Occipital lobe (tissue), 2 donors: ENCODE data around the gene RERE. TPM values are rescaled to one million over a fixed set of nuclear protein-coding genes. Genes with fewer than 3 reads are reported as not detected.

ENCODE experiments used
- DNase-seq: peaks from one replicate; lab custom pipeline; 2025; lab: John Stamatoyannopoulos, UW
- total RNA-seq: library from RNA; depleted of rRNA; stranded (reverse); fragments of >200 nt; gene quantifications from one replicate; pipeline ENCODE4 v1.2.3, GENCODE V29; 2014

RERE gene
- 1,292 TPM for total RNA-seq

GRCh38 chr1:8817412-8818324, at the start of gene RERE:
Gene RERE (minus strand): TSS chr1:8817640.
- DNase-seq = peak; percentile 88

- no peak for DNase-seq
Measured at GRCh38 chr1:8866792-8867415, 49.5 kb upstream of the RERE start.

GRCh38 chr1:8866173-8866791, 48.8 kb upstream of the RERE start:
- no peak for DNase-seq

- no peak for DNase-seq
Measured at GRCh38 chr1:8864713-8865344, 47.4 kb upstream of the RERE start.

GRCh38 chr1:8863794-8864233, 46.4 kb upstream of the RERE start:
- no peak for DNase-seq

GRCh38 chr1:8863138-8863537, 45.7 kb upstream of the RERE start:
- no peak for DNase-seq

- no peak for DNase-seq
Measured at GRCh38 chr1:8862528-8862927, 45.1 kb upstream of the RERE start.

- no peak for DNase-seq
Measured at GRCh38 chr1:8860738-8861516, 43.5 kb upstream of the RERE start.

- DNase-seq = no peak
Measured at GRCh38 chr1:8858888-8859706, 41.7 kb upstream of the RERE start.

- DNase-seq = no peak
Measured at GRCh38 chr1:8858112-8858668, 40.8 kb upstream of the RERE start.

GRCh38 chr1:8856689-8857412, 39.4 kb upstream of the RERE start:
- DNase-seq = no peak

GRCh38 chr1:8854240-8854639, 36.8 kb upstream of the RERE start:
- no peak for DNase-seq

GRCh38 chr1:8851060-8851459, 33.6 kb upstream of the RERE start:
- no peak for DNase-seq

GRCh38 chr1:8848663-8849386, 31.4 kb upstream of the RERE start:
- peak; percentile 77 for DNase-seq

- no peak for DNase-seq
Measured at GRCh38 chr1:8847990-8848389, 30.6 kb upstream of the RERE start.

GRCh38 chr1:8846263-8846662, 28.8 kb upstream of the RERE start:
- DNase-seq = no peak

GRCh38 chr1:8845104-8846097, 28.0 kb upstream of the RERE start:
- DNase-seq = no peak
